KBM-7 (cell line): Measurements from ENCODE around the gene ELMOD1.
"Not testable (repeated sequence)": the region's sequence is repeated elsewhere in the genome, so short reads cannot be mapped to it uniquely, and the experiment has no call there.

ENCODE experiments used
- DNase-seq: peaks from one replicate; pipeline ENCODE4 v3.0.0-alpha.2; 2015
- in situ Hi-C: fragments of 300-500 bp; cut with MboI; formaldehyde crosslinking; loops from 2 replicates; pipeline ENCODE4 v1.14.3; 2020; ENCODE audit warnings: low sequenced_read_pairs, low pct_unique_long_range_greater_than_20kb, mixed read lengths

Gene ELMOD1

GRCh38 chr11:107576497-107577345, 14.2 kb upstream of the ELMOD1 start:
- peak; percentile 54 for DNase-seq
- in situ Hi-C loops: loop anchor here (25.0 kb wide), 1 partner anchor 111 kb away; no protein-coding TSS in a partner anchor

DNA sequence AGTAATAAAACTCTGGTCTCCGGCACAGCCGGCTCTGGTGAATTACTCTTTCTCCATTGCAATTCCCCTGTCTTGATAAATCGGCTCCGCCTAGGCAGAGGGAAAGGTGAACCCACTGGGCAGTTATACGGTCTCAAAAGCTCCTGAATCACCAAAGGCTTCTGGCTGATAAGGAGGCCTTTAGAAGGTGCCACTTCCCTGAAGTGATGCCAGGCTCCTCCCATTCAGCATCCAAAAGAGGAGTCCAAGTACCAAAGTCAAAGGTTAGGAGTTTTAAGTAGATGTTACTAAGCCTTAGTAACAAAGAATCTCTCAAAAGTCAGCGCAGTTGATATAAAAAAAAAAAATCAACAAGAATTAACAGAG, 13.6 kb upstream of the ELMOD1 start:
- in situ Hi-C loops: loop anchor here (25.0 kb wide), 1 partner anchor 110 kb away; no protein-coding TSS in a partner anchor
- DNase-seq: no peak

DNA sequence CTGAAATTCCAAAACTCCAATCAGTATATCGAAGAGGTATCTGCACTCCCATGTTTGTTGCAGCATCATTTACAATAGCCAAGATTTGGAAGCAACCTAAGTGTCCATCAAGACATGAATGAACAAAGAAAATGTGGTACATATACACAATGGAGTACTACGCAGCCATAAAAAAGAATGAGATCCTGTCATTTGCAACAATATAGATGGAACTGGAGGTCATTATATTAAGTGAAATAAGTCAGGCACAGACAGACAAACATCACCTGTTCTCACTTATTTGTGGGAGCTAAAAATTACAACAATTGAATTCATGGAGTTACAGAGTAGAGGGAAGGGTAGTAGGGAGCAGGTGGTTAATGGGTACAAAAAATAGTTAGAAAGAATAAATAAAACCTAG, 11.8 kb upstream of the ELMOD1 start:
- in situ Hi-C loops: loop anchor here (25.0 kb wide), 1 partner anchor 108 kb away; no protein-coding TSS in a partner anchor
- DNase-seq: not testable (repeated sequence)

GRCh38 chr11:107581147-107581546, 9.8 kb upstream of the ELMOD1 start:
- in situ Hi-C loops: loop anchor here (25.0 kb wide), 1 partner anchor 106 kb away; no protein-coding TSS in a partner anchor
- no peak for DNase-seq

GRCh38 chr11:107583629-107584195, 7.2 kb upstream of the ELMOD1 start:
- DNase-seq: no peak
- in situ Hi-C loops: loop anchor here (25.0 kb wide), 1 partner anchor 104 kb away; no protein-coding TSS in a partner anchor

DNA sequence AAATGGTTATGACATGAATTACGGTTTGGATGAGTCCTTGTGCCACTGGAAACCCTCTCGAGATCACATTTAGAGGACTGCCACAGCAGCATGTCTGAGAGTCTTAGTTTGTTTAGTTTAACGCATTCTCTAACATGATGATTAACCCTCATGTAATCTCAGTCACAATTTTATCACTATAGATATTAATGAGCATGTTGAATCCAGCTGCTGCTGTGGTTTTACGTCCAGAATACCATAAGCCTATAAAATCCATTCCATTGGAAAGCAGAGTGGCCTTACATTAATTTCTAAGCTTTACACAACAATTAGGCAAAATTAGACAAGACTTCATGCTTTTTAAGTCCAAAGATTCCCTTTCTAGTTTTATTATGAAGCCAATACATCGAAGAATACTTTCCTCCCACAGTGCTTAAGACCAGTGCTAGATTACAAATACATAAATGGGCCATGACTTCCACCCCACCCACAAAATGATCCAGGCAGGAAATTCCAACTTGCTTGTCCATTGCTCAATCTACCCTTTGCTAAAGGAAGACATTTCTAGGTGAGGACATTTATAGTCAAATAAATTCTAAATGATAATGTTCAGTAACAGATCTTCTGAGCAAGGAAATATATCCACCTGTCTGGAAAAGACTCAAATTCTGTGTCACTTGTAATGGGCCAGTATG, 3.5 kb upstream of the ELMOD1 start:
- no peak for DNase-seq
- in situ Hi-C loops: loop anchor here (25.0 kb wide), 1 partner anchor 100 kb away; no protein-coding TSS in a partner anchor

GRCh38 chr11:107591378-107592230, 657 bp downstream of the ELMOD1 start:
- in situ Hi-C loops: loop anchor here (25.0 kb wide), 1 partner anchor 96 kb away; no protein-coding TSS in a partner anchor
- DNase-seq: peak; percentile 23

DNA sequence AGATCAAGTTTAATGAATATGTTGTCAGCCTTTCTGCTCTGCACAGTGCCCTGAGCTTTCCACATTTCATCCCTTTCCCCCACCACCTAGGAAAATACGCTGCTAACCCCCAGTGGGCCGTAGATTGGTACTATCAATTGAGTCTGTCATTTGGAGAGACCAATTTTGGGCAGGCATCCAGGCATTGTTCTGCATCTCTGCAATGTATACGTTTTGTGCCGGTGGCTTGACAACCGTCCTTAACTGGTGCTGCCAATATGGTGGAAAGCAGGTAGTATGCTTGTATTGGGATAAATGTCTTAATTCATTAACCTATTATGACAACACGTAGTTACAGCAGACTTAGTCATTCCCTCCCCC, 1.3 kb downstream of the ELMOD1 start:
- in situ Hi-C loops: loop anchor here (25.0 kb wide), 1 partner anchor 95 kb away; no protein-coding TSS in a partner anchor
- peak; percentile 5 for DNase-seq

DNA sequence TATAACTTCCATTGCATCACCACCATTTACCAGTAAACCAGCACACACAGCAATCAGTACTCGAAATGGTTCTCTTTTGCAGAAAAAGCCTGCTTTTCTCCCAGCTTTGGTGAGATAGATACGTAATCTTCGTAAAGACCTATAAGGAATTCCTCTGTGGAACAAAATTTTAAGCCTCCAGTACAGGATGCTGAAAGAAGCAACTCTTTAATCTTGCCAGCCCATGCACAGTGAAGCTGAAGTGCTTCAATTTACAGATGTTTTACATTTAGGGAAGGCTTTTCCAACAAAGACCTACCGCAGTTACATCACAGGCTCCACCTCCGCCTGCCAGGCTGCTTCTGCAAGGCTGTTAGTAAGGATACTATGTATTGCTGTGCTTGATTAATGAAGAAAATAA, 1.9 kb downstream of the ELMOD1 start:
- in situ Hi-C loops: loop anchor here (25.0 kb wide), 1 partner anchor 94 kb away; no protein-coding TSS in a partner anchor
- DNase-seq: no peak

DNA sequence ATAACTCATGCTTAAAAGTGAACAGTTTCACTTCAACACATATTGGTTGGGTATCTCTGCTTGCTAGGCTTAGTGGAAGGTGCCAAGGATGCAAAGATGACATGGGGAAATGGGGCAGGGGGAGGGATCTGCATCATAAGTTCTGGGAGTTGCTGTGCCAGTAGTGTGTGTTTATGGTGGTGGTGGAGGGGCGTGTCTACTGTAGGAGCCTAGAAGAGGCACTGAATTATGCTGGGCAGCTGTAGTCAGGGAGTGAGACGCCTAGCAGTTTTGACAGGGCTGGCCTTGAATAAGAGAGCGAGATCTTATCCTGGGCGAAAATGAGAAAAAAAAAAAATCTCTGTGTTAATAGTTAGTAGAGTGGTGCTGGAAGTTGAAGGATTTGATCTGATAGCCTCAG, 3.0 kb downstream of the ELMOD1 start:
- in situ Hi-C loops: loop anchor here (25.0 kb wide), 1 partner anchor 93 kb away; no protein-coding TSS in a partner anchor
- no peak for DNase-seq

DNA sequence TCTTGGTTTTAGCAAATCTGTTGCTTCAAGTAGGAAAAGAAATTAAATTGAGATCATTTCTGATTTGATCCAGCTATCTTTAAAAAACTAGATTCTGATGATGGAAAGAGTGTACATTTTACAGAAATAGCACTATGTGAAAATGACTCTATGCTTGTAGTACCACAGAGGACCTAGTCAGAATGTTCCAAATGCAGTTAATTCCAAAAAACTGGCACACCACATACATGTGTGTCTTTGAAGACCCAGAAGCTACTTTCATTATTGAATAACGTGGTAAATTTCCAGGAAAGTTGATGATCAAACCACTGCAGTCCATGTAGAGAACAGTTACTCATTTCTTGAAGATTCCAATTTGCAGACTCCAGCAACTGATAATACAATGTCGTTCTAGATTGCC, 3.8 kb downstream of the ELMOD1 start:
- in situ Hi-C loops: loop anchor here (25.0 kb wide), 1 partner anchor 93 kb away; no protein-coding TSS in a partner anchor

DNA sequence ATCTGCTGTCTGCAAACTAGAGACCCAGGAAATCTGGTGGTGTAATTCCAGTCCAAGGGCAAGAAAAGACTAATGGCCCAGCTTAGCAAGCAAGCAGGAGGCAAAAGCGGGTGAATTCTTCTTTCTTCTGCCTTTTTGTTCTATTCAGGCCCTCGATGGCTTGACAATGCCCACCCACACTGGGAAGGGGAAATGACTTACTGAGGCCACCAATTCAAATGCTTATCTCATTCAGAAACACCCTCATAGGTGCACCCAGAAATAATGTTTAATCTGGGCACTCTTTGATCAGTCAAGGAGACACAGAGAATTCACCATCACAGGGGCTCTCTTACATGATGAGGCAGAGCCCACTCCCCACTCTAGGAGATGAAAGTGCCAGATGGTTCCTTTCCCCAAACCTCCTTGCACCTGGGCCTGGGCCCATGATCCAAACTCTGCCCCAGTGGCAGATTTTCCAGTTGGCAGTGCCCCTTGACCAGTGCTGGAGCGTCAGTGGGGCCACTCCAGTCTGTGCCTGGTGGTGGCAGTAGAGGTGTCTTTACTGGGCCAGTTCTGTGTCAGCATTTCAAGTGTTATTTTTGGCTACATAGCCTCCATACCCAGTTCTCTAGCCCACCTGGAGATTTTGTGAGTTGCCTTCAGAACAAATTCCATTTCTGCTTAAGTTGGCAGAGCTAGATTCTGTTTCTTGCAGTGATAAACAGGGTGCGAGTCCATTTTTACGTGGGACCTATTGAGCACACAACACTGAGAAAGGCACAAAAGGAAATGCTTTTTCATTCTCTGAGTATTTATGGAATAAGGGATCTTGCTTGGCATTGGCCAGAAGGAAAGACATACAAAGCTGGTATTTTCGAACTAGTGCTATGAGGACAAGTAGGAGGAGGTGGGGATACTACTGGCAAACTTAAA, 7.5 kb downstream of the ELMOD1 start:
- DNase-seq: peak; percentile 9

More for the DNA sequence above, 3.8 kb downstream of the ELMOD1 start:
- DNase-seq: no peak

DNA sequence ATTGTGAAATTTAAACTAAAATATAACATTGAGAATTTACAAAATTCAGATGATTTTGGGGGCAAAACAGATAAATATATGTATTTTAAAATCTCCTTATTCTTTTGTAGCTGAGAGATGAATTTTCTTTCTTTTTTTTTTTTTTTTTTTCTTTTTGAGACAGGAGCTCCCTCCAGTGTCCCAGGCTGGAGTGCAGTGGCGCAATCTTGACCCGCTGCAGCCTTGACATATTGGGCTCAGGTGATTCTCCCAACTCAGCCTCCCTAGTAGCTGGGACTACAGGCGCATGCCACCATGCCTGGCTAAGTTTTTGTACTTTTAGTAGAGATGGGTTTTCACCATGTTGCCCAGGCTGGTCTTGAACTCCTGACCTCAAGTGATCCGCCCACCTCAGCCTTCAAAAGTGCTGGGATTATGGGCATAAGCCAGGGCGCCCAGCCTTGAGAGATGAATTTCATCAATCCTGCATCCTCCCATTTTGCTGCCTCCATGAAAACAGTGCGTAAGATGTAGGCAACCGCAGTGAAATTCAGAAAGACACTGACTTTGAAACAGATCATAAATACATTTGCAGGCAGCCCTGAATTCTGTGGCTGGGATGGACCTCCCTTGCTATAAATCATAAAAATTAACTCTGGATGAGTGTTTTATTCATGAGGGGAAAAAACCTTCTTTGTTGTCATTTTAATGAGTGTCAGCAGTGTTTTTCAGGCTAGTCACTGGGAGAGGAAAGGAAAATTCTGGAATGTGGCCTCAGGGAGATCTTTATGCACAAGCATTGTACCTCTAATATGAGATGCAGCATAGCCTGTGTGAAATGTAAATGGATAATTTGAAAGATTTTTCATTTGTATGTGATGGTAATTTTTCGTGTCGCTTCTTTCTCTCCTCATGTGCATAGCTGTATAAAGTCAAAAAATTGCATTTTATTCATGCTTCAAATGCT, 14.4 kb downstream of the ELMOD1 start:
- no peak for DNase-seq
- in situ Hi-C loops: no loop called here

More for the DNA sequence above, 7.5 kb downstream of the ELMOD1 start:
- in situ Hi-C loops: loop anchor here (25.0 kb wide), 1 partner anchor 89 kb away; no protein-coding TSS in a partner anchor

DNA sequence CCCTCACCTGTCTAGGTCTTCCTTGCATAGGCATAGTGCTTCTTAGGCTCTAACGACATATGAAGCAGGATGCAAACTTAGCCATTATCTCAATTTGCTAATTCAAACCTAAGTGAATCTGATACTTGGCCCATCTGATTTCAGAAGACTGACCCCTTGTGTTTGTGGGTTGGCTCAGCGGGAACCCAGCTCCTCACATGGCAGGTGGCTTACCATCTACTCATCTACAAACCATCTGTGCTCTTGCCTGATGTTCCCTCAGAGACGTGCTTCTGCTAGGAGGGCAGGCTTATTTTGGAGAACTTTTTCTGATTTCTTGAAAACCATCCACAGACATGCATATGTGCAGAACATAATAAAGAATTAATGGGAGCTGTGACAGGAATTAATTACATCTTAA, 15.2 kb downstream of the ELMOD1 start:
- DNase-seq: no peak
- in situ Hi-C loops: no loop called here

- in situ Hi-C loops: no loop called here
- DNase-seq: no peak
Measured at GRCh38 chr11:107608809-107609208, 17.9 kb downstream of the ELMOD1 start.

GRCh38 chr11:107609400-107610218, 18.7 kb downstream of the ELMOD1 start:
- DNase-seq: no peak
- in situ Hi-C loops: no loop called here
